Activated effector memory CD4-positive, alpha-beta T cell treated with anti-CD3 and anti-CD28 coated beads, Interleukin-2, amount 50 U/mL, for 16 hours (primary cell): ENCODE results near the gene PIK3C2A.
A peak's percentile ranks its signal among the peaks of the same experiment; 100 is the strongest.
"Not testable (repeated sequence)": the region's sequence is repeated elsewhere in the genome, so short reads cannot be mapped to it uniquely, and the experiment has no call there.

ENCODE experiments used
- DNase-seq: peaks from one replicate; pipeline ENCODE4 v3.0.0-alpha.2; 2020

Gene PIK3C2A, protein sequence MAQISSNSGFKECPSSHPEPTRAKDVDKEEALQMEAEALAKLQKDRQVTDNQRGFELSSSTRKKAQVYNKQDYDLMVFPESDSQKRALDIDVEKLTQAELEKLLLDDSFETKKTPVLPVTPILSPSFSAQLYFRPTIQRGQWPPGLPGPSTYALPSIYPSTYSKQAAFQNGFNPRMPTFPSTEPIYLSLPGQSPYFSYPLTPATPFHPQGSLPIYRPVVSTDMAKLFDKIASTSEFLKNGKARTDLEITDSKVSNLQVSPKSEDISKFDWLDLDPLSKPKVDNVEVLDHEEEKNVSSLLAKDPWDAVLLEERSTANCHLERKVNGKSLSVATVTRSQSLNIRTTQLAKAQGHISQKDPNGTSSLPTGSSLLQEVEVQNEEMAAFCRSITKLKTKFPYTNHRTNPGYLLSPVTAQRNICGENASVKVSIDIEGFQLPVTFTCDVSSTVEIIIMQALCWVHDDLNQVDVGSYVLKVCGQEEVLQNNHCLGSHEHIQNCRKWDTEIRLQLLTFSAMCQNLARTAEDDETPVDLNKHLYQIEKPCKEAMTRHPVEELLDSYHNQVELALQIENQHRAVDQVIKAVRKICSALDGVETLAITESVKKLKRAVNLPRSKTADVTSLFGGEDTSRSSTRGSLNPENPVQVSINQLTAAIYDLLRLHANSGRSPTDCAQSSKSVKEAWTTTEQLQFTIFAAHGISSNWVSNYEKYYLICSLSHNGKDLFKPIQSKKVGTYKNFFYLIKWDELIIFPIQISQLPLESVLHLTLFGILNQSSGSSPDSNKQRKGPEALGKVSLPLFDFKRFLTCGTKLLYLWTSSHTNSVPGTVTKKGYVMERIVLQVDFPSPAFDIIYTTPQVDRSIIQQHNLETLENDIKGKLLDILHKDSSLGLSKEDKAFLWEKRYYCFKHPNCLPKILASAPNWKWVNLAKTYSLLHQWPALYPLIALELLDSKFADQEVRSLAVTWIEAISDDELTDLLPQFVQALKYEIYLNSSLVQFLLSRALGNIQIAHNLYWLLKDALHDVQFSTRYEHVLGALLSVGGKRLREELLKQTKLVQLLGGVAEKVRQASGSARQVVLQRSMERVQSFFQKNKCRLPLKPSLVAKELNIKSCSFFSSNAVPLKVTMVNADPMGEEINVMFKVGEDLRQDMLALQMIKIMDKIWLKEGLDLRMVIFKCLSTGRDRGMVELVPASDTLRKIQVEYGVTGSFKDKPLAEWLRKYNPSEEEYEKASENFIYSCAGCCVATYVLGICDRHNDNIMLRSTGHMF (N-terminal part only)

GRCh38 chr11:17207317-17208256, at the start of gene PIK3C2A:
PIK3C2A (minus strand) TSS chr11:17207986; CDS start chr11:17169741, 38,245 bp downstream.
- peak; percentile 98 for DNase-seq

GRCh38 chr11:17257196-17257595, 49.4 kb upstream of the PIK3C2A start:
- DNase-seq = no peak

GRCh38 chr11:17256512-17256911, 48.7 kb upstream of the PIK3C2A start:
- no peak for DNase-seq

- DNase-seq = no peak
Measured at GRCh38 chr11:17252704-17253103, 44.9 kb upstream of the PIK3C2A start.

- DNase-seq = no peak
Measured at GRCh38 chr11:17250561-17251350, 43.0 kb upstream of the PIK3C2A start.

DNA sequence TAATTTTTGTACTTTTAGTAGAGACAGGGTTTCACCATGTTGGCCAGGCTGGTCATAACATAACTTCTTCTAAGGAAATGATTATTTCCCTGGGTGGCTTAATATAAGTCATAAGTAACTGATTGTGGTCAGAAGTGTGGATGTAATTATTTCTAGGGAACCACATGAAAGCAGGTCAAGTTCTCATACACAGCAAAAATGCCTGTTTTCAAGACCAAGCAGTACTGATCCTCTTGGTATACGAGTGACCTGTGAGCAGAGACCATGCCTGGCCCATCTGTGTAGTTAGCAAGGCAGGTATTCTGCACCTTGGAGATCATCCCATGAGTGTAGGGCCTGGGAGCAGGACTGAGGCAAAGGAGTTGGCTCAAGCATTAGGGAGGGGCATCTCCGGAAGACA, 36.3 kb upstream of the PIK3C2A start:
- DNase-seq = no peak

GRCh38 chr11:17242954-17243353, 35.2 kb upstream of the PIK3C2A start:
- not testable (repeated sequence) for DNase-seq

DNA sequence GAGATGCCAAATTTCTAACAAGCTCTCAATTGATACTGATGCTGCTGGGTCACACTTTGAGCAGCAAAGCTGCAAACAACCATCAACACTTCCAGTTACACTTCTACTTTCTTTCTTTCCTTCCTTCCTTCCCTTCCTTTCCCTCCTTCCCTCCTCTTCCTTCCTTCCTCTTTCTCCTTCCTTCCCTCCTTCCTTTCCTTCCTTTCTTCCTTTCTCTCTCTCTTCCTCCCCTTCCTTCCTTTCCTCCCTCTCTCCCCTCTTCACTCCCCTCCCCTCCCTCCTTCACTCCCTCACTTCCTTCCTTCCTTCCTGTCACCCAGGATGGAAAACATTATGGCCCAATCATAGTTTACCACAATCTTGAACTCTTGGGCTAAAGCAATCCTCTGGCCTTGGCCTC, 33.0 kb upstream of the PIK3C2A start:
- no peak for DNase-seq

DNA sequence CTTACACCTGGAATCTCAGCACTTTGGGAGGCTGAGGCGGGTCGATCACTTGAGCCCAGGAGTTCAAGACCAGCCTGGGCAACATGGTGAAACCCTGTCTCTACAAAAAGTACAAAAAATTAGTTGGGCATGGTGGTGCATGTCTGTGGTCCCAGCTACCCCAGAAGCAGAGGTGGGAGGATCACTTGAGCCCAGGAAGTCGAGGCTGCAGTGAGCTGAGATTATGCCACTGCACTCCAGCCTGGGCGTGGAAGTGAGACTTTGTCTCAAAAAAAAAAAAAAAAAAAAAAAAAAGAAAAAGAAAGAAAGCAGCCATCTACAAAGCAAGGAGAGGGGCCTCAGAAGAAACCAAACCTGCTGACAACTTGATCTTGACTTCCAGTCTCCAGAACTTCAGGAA, 32.1 kb upstream of the PIK3C2A start:
- DNase-seq = not testable (repeated sequence)

- no peak for DNase-seq
Measured at GRCh38 chr11:17238377-17238776, 30.6 kb upstream of the PIK3C2A start.

GRCh38 chr11:17233101-17233500, 25.3 kb upstream of the PIK3C2A start:
- DNase-seq = no peak

DNA sequence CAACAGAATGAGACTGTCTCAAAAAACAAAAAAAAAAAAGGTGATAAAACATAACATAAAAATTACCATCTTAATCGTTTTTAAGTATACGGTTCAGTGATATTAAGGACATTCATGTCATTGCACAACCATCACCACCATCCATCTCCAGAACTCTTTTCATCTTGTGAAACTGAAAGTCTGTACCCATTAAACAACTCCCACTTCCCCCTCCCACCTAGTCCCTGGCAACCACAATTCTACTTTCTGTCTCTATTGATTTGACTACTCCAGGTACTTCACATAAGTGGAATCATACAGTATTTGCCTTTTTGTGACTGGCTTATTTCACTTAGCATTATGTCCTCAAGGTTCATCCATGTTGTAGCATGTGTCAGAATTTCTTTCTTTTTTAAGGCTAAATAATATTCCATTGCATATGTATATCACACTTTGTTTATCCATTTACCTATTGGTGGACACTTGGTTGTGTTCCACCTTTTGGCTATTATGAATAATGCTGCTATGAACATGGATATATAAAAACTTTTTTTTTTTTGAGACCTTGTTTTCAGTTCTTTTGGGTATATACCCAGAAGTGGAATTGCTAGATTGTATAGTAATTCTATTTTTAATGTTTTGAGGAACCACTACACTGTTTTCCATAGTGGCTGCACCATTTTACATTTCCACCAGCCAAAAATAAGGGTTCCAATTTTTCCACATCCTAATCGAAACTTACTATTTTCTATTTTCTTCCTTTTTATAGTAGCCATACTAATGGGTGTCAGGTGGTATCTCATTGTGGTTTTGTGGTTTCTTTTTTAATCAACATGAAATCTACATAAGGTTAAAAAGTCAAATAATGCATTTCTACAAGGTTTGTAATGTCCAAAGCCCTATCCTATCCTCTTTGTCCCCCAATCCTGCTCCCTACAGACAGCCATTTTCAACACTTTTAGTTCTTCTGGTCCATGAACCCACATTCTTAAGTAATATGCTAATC, 23.4 kb upstream of the PIK3C2A start:
- peak; percentile 64 for DNase-seq

DNA sequence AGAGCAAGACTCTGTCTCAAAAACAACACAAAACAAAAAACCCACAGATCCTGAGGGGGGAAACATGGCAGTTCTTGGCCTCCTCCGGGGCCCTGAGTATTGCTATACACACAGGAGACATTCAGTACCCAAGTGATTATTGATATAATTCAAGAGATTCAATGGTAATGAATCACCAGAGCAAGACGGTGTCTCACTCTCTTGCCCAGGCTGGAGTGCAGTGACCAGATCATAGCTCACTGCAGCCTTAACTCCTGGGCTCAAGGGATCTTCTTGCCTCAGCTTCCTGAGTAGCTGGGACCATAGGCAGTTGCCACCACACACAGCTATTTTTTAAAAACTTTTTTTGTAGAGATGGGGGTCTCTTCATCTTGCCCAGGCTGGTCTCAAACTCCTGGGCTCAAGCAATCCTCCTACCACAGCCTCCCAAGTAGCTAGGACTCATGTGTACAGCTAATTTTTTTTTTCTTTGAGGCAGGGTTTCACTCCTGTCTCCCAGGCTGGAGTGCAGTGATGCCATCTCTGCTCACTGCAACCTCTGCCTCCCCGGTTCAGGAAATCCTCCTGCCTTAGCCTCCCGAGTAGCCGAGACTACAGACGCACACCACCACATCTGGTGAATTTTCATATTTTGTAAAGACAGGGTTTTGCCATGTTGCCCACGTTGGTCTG, 21.8 kb upstream of the PIK3C2A start:
- DNase-seq = no peak

- DNase-seq = not testable (repeated sequence)
Measured at GRCh38 chr11:17228186-17228925, 20.6 kb upstream of the PIK3C2A start.

DNA sequence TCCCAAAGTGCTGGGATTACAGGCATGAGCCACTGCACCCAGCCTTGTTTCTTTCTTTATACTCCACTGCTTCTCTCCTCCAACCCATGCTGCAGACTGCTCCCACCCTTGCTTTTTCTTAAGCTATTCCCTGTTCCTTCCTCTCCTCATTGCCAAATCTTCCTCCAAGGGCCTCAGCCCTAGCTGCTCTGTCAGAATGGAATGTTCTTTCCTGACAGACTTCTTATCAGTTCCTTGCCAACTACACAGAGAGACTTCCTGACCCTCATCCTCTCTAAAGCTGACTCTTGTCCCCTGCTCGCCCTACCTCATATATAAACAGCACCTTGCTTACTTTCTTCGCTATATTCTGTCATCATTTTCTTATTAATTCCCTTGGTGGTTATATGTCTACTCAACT, 16.9 kb upstream of the PIK3C2A start:
- DNase-seq = no peak

- no peak for DNase-seq
Measured at GRCh38 chr11:17221968-17222367, 14.2 kb upstream of the PIK3C2A start.

GRCh38 chr11:17219016-17219415, 11.2 kb upstream of the PIK3C2A start:
- DNase-seq = no peak

DNA sequence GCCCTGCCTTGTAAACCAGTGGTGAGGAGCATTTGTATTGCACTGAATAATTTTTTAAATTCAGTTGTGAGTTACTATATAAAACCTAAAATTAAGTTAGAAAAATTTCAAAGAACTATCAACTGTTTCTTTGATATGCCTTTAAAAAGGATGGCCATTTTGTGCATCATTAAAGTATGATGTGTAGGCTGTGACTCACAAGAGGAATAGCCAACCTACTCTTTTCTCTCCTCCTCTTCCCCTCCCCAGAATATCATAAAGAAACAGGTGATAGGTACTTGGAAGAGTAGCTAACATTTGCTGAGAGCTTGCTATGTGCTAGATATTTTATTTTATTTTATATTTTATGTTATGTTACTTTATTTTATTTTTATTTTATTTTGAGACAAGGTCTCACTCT, 10.6 kb upstream of the PIK3C2A start:
- no peak for DNase-seq
